T47D (cell line): Measurements from ENCODE around the gene SLC2A4RG.

Experiments
- DNase-seq, 2 experiments: peaks; one replicate each; pipeline versions ENCODE4 v3.0.0 to v3.0.0-alpha.2; 2011 to 2012; ENCODE audit warnings: low read depth in 1 of 2, low spot score in 1 of 2
- JUND ChIP-seq: IDR thresholded peaks from 2 replicates; pipeline ENCODE4 v1.6.1; 2012; ENCODE audit warnings: low read depth
- in situ Hi-C: cut with HindIII; loops from 2 replicates; pipeline ENCODE4 v1.10.0; 2016; ENCODE audit warnings: low sequenced_read_pairs, low pct_unique_long_range_greater_than_20kb

SLC2A4RG gene

DNA sequence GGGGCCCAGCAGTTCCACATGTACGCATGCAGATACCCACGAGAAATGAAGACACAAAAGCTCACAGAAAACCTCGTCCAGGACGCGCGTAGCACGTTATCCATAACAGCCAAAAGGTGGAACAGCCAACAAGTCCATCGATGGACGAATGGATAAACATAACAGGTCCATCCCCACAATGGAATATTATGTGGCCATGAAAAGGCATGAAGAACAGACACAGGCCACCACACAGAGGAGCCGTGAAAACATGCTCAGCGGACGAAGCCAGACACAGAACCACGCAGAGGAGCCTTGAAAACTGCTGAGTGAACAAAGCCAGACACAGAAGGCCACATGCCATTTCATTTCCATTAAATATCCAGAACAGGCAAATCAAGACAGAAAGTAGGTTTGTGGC, 38.0 kb downstream of the SLC2A4RG start:
- no peak for TF ChIP-seq JUND
- in situ Hi-C loops: no loop called here
- no peak for DNase-seq

DNA sequence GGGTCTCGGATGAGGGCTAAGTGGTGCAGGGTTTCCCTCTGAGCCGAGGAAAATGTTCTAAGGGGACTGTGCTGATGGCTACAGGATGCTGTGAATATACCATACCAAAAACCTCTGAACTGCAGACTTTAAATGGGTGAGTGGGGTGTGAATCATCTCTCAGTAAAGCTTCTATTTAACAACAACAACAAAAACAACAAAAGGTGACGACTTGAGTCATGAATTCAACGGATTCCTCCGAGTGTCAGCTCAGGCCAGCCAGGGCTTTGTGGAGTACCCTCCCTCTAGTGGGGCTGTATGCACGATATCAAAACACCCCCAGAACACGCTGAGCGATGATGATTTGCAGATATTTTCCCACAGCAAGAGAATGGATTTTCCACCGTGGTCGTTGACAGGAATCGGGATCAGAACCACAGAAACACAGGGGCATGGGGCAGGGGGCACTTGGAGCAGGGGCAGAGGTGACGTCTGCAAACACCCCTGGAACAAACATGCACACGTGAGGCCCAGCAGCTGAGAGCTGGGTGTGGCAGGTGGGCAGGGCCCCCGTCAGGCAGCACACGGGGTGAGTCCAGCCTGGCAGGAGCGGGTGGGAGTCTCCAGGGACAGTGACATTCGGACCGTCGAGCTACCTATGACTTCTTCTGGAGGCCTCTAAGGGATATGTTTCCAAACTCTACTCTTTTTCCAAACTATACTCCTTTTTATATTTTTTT, 38.6 kb downstream of the SLC2A4RG start:
- no peak for DNase-seq
- TF ChIP-seq JUND: no peak
- in situ Hi-C loops: no loop called here

GRCh38 chr20:63778857-63779256, 39.3 kb downstream of the SLC2A4RG start:
- DNase-seq: no peak
- in situ Hi-C loops: no loop called here
- TF ChIP-seq JUND: no peak

- in situ Hi-C loops: no loop called here
- TF ChIP-seq JUND: no peak
- no peak for DNase-seq
Observed at GRCh38 chr20:63781181-63781580, 41.6 kb downstream of the SLC2A4RG start.

DNA sequence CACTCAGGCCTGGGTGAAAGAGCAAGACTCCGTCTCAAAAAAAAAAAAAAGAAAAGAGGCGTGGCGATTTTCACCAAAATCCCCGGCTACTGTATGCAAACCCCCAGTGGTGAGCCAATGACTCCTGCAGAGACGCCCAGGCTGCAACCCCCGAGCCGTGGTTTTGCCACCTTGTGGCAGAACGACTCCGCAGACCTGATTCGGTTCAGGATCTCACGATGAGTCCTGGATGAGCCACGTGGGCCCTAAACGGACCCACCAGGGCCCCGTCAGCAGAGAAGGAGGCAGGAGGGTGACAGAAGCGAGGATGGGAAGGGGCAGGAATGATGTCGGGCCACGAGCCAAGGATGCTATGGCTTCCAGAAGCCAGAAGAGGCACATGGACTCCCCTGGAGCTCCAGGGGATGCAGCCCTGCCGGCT, 42.5 kb downstream of the SLC2A4RG start:
- in situ Hi-C loops: no loop called here
- no peak for TF ChIP-seq JUND
- peak in 1 of 2 experiments; percentile 27 for DNase-seq

DNA sequence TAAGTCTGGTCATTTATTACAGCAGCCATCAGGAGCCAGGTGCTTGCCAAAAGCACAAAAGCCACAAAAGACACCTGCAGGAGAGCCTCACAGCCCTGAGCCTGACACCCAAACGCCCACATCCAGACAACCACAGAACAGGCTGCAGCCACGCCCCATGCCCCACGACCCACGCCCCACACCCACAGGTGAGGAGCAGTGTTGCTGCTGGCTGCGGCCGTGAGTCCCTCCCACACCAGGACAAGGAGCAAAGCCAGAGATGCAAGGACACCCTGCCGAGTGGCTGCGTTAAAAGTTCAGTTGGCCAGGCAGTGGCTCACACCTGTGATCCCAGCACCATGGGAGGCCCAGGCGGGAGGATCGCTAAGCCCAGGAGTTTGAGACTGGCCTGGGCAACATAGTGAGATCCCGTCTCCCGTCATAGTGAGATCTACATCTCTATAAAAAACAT, 43.0 kb downstream of the SLC2A4RG start:
- DNase-seq: no peak
- no peak for TF ChIP-seq JUND
- in situ Hi-C loops: no loop called here

DNA sequence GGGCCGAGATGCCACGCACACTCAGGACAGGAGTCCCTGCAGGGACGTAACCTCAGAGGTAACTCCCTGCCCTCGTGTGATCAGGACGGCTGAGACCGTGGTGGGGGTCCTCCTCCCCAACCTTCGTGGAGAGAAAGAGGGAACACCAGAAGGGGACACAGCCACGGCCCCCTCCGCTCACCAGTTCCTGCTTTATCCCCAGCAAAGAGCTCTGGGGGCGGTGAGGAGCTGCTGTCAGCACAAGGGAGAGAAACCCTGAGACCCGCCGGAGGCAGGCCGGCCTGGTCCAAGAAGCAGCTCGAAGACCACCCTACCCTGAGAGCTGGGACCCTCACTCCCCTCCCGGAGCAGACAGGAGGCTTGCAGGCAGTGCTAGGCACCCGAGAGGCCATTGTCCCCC, 44.4 kb downstream of the SLC2A4RG start:
- in situ Hi-C loops: no loop called here
- no peak for TF ChIP-seq JUND
- no peak for DNase-seq

GRCh38 chr20:63785691-63786131, 46.1 kb downstream of the SLC2A4RG start:
- in situ Hi-C loops: no loop called here
- no peak for DNase-seq
- TF ChIP-seq JUND: no peak

DNA sequence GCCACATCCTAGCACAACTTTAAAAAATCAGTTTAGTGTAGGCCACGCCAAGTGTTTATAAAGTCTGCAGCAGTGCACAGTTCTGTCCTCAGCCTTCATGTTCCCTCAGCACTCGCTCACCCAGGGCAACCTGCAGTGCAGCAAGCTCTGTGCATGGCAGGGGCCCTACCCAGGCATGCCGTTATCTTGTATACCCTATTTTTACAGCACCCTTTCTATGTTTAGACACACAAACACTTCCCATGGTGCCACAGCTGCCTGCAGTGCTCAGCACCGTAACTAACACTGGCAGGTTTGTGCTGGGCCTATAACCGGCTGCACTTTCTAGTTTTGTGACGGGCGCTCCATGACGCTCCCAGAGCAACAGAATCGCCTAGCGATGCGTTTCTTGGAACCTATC, 47.7 kb downstream of the SLC2A4RG start:
- DNase-seq: no peak
- TF ChIP-seq JUND: no peak
- in situ Hi-C loops: no loop called here

DNA sequence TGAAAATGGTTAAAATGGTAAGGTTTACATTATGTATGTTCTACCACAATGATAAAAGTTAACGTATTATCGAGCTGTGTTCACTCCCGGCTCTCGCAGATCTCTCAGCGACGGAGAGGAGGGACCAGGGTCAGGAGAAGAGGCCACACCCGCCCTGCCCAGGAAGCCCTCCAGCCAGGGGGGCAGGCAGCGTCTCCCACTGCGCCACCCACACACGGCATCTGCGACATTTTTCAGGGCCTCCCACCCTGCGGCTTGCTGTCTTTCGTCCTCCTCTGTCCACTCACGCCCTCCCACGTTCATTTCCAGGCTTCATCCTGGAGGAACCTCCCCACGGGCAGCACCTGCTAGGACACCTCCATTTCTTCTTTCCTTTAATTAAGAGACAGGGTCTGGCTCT, 48.2 kb downstream of the SLC2A4RG start:
- DNase-seq: no peak
- in situ Hi-C loops: no loop called here
- no peak for TF ChIP-seq JUND

DNA sequence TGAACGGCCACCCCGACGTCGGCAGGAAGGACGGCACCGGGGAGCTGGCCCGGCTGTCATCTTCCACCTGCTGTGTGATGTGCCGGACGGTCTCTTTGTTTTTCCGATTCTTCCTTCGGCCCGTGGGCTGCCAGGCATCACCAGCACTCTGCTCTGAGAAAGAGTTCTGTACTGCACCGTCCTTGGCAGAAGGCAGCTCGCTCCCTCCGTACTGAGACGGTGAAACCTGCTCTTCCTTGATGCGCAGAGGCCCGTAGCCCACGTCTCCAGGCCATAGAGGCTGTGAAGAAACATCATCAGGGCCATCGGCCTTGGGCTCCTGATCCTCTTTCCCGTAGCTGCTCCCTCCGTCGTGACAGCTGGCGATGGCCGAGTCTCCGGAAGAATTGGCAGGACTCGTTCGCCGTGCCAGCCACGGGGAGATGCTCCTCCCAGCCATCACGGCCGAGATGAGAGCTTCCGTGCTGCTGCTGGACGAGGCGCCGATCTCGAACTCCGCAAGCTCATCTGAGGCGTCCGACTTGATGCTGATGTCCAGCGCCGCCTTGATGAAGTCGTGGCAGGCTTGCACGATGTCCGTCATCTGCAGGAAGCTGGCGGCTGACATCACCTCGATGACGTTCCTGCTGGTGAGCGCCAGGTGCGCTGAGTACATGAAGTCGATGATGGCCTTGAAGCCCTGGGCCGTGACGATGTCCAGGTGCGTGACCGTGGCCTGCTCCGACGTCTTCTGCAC, 50.4 kb downstream of the SLC2A4RG start:
- DNase-seq: no peak
- in situ Hi-C loops: no loop called here
- TF ChIP-seq JUND: no peak

DNA sequence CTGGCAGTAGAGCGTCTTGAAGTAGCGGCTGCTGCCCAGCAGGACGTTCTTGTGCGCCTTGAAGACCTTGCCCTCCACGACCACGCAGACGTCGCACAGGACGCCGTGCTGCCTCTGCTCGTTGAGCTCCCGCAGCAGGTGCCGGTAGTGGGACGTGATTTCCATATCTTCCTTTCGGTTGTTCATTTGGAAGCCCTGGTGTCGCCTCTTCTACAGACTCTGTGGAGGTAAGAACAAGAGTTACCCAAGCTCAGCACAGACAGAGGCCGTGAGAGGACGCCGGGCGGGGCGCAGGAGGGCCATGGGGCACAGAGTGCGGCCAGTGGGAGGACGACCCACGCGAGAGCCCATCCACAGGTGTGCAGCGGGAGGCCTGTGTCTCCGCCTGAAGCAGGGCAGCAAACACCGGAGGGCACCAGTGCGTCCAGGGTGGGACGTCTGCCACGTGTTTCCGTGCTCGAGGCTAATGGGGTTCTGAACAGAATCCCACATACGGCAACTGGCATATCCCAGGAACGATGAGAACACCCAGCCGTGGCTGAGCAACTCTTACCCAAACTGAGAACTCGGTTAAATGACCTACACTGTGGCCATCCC, 51.1 kb downstream of the SLC2A4RG start:
- no peak for DNase-seq
- in situ Hi-C loops: no loop called here
- no peak for TF ChIP-seq JUND
